ENCODE measurements around the gene INO80C.
A peak's percentile ranks its signal among the peaks of the same experiment; 100 is the strongest.

Gene INO80C, protein sequence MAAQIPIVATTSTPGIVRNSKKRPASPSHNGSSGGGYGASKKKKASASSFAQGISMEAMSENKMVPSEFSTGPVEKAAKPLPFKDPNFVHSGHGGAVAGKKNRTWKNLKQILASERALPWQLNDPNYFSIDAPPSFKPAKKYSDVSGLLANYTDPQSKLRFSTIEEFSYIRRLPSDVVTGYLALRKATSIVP

DNA sequence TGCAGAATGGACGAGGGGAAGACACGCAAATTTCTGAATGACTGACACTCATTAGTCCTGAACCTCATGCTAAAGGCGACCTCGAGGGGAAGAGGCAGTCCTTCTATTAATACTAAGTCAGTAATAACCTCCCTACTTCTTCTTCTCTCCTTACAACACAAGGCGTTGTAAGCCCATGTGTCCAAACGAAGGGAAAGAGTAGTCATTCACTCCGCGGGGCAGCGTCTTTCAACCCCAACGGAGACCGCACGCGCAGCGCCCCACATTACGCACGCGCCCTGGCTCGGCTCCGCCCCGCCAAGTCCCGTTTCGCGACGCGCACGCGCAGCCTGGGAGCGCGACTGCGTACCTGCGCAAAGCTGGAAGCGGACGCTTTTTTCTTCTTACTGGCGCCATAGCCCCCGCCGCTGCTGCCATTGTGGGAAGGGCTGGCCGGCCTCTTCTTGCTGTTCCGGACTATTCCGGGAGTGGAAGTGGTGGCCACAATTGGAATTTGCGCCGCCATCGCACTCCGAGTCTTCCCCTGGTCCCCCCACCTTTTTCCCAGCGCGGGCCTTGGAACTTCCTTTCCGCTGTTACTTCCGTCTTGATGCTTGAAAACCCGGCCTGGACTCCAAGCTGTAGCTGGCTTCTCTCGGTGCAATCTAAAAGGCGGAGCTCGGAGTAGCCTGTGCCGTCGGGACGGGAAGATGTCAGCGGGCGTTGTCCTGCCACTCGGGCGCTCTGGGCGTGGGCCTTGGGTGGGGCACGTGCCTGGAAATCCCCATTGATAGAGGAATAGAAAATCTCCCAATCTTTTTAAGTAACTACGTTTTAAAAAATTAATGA is at the start of gene INO80C:
Gene INO80C, minus strand, starts transcription at position 591 of the 828 bp plus-strand sequence. Its CDS starts 86 bp downstream, at position 505.
- DNase-seq: peak; percentile 85

DNA sequence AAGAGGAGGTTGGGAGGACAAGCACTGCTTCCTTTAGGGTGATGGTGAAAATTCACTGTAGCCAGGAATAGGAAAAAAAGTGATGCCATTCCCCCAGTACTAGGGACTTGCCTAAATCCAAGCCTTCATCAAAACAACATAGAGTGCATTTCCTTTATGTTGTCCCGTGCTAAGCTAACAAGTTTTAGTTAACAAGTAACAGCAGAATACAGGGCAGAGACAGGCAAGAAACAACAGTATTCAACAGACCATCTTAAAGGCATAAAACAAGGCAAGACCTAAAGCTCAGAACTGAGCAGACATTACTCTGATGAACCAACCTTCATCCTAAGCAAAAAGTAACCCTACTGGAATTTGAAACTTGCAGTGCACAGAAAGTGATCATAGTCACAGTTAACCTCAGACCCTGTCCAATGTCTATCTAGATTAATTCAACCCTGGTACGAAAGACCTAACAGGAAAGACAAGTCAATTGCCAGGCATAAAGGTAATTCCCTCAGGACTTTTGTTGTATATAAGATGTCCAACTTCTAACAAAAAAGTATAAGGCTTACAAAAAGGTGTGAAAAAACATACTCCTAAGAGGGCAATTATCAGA is 49.3 kb upstream of the INO80C start:
- no peak for DNase-seq

DNA sequence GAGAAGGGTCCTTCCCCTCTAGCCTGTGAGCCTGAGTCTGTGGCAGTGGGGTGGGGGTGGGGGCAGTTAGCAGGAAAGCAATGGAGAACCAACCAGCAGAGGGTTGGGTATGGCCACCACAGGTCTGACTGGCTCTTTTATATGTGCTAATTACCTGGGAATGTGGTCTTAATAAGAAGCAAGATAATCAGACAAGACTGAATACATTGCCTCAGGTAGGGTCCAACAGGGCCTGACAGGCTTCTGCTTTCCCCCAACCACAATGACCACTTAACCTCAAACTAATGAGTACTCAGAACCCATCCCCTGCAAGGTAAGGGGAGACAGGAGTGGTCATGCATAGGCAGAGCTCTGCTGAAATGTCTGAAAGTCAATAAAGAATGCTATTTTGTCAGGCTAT is 44.6 kb upstream of the INO80C start:
- DNase-seq: no peak

DNA sequence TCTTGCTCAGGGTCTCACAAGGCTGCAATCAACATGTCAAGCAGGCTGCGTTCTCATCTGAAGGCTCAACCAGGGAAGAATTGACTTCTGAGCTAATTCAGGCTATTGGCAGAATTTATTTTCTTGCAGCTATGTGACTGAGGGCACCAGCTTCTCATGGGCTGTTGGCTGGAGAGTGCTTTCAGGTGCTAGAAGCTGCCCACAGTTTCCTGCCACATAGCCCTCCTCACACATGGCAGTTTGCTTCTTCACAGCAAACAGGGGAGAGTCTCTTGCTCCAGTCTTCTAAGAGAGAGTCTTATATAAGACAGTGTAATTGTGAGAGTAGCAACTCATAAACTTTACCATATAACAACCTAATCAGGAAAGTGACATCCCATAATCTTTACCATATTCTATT is 37.5 kb upstream of the INO80C start:
- DNase-seq: no peak

DNA sequence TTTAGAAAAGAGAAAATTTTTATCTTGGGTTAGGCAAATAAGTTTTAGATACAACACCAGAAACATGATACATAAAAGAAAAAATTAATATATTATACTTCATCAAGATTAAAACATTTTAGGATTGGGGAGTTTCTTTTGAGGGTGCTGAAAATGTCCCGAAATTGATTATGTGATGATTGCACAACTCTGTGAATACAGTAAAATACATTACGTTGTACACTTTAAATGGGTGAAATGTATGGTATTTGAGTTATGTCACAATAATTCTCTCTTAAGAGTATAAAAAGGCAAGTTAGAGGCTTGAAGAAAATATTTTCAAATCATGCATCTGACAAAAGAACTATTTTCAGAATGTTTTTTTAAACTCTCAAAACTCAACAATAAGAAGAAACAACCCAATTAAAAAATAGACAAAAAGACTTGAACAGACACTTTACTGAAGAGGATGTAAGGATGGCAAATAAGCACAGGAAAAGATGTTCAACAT is 36.2 kb upstream of the INO80C start:
- DNase-seq: no peak

DNA sequence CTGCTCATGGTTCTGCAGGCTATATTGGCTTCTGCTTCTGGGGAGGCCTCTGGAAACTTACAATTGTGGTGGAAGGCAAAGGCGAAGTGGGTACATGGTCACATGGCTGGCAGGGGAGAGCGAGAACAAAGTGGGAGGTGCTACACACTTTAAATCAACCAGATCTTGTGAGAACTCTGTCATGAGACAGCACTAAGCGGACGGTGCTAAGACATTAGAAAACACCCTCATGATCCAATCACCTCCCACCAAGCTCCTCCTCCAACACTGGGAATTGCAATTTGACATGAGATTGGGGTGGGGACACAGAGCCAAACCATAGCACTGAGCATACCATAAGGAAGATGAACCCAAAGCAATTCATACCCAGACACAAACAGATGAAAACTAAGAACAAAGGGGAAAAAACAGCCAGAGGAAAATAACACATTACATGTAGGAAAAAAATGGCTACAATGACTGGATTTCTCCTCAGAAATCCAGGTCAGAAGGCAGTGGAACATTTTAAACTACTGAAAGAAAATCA is 31.1 kb upstream of the INO80C start:
- DNase-seq: no peak

DNA sequence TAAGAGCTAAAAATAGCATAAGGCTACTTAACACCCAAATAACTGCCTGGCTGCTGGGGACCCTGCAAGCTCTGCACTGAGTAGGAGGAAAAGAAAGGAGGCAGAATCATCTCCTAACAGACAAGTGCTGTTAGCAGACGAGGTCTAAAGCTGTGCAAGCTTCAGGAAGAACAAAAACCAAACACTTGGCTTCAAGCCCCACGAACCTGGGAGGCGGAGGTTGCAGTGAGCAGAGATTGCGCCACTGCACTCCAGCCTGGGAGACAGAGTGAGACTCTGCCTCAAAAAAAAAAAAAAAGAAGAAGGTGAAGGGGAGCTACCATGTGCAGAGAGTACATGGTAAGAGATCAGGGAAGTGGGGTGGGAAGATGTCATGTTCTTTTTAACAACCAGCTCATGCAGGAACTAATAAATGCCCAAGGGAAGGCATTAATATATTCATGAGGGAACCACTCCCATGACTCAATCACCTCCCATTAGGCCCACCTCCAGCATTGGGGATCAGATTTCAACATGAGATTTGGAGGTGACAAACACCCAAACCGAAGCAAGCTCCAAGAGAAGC is 28.8 kb upstream of the INO80C start:
- no peak for DNase-seq

DNA sequence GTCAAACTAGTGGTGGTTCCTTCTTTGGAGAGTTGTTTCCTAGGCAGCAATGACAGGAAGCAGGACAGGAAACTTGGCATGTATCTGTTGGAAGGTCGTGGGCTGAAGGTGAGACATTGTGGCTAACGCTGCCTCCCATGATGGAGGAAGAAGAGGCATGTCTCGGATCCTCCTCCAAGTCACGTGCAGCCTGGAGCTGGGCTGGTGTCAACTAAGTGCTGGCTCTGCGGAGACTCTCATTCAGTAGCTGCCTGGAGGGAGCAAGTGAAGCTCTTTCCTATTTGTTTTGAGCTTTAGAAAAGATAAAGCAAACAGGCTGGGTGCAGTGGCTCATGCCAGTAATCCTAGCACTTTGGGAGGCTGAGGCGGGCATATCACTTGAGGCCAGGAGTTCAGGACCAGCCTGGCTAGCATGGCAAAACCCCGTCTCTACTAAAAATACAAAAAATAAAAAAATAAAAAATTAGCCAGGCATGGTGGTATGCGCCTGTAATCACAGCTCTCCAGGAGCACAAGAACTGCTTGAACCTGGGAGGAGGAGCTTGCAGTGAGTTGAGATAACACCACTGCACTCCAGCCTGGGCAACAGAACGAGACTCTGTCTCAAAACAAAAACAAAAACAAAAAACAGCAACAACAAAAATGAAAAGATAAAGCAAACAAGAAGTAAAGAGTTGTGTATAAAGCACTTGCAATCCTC is 28.2 kb upstream of the INO80C start:
- no peak for DNase-seq

DNA sequence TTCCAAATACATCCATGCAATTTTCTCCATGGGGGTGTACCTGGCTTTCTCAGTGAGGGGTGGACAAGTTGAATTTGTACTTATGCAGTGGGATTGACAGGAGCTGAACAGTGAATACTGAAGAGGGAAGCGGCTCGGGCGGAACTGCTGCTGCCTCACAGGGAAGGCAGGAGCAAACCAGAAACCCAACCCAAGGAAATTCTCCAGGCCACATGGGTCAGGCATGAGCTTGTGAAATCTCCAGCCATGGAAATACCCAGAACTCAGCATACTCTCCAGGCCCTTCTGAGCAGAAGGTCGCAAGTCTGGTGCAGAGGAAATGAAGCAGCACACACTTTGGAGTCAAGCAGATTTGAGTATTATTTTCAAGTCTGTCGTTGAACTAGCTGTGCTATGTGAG is 26.5 kb upstream of the INO80C start:
- DNase-seq: no peak

DNA sequence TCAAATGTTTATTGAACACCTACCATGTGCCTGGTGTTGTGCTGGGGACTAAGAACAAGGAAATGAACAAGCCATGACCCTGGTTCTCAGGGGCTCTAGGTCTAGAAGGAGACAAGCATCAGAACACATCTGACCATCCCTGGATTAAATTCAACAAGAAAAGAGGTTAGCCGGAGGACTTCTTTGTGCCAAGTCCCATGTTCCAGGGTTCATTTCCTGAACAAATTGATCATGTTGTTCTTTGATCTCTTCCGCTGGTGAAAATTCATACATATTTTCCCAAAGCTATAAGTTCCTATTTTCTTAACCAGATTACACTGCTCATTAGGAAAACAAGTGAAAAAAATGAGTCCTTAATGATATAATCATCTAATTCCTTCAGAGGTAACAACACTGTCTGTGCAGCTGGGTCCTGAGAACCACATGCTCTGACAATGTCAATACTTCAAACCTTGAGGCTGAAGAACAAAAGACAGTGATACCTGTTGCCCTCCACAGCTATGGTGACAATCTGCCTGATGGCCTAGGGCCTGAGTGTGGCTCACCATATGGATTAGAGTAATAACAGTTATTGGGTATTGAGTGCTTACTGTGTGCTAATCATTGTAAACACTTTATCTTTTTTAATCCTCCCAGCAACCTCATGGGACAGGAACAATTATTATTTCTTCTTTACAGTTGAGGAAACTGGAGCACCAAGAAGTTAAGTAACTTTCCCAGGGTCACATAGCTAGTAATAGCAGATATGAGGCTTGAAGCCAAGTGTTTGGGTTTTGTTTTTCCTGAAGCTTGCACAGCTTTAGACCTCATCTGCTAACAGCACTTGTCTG is 24.6 kb upstream of the INO80C start:
- DNase-seq: no peak

DNA sequence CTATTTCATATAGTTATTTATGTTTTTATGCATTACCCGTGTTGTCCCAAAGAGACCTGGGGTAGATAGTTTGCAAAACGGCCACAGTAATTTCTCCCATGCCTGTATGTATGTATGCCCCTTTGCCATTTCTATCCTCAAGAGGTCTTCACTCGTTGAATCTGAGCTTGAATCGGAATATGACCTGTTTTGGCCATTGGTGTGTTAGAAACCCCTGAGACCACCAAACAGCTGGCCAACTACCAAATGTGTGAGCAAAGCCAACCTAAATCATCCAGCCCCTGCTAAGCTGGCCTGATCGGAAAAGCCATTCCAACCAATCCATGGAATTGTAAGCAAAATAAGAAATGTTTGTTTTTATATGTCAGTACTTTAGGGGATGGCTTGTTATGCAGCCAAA is 23.4 kb upstream of the INO80C start:
- DNase-seq: no peak

DNA sequence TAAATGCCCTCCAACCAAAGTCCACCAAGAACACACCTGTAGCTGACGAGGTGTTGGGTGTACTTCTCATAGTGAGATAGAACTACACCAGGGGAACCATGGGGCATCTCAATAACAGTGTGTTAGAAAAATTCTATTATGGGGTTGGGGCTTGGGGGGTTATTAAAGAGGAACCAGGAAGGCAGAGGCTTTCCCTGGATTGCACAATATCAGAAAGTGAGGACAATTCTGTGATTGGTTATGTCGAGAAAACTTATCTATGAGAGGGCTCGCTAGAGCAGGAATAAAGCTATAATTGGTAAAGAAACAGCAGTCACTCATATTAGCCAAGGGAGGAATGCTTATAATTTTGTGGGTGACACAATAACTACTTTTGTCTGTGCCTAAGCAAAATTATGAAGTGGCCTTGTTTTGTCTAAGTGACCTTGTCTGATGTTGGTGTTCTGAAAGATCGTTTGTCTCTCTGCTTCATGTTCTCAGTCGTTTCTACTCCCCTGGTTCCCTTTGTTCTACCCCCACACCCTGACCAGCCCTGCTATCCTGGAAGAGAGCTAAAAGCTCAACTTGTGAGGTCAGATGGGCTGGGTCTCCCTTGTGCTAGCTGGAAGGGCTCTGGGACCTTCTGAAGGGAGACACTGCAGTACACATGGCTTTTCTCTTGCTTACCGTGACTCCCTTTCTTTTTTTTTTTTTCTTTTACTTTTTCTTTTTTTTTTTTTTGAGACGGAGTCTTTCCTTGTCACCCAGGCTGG is 21.6 kb upstream of the INO80C start:
- DNase-seq: no peak

DNA sequence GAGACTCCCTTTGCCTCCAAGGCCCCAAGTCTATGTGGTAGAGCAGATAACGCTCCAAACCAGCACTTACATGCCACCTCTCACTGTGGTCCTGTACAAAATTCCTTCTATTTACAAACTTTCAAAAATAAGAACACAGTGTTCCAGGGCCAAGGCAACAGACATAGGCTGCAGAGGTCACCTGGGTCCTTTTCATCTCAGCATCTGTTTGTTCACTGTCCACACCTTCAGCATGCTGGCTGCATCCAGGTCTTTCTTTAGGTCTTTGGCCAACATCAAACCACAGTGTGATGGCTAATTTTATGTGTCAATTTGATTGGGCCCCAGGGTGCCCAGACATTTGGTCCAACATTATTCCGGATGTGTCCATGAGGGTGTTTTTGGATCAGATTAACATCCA is 20.0 kb upstream of the INO80C start:
- DNase-seq: no peak

DNA sequence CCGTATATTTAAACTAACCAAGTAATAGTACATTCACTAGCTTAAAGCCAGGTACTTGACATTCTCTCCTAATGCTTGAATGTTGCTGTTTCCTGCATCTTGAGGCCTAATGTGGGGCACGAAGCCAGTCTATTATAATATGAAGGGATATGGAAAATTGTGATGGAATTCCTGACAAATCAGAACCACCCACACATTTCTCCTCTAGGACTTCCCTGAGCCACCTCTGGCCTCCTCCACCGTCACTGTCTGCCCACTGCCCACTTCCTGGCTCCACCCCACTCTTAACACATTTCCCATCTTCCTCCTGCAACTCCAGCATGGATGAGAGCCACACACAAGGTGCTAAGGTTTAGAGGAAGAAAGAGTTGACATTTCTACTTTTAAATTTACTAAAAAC is 19.0 kb upstream of the INO80C start:
- DNase-seq: no peak

DNA sequence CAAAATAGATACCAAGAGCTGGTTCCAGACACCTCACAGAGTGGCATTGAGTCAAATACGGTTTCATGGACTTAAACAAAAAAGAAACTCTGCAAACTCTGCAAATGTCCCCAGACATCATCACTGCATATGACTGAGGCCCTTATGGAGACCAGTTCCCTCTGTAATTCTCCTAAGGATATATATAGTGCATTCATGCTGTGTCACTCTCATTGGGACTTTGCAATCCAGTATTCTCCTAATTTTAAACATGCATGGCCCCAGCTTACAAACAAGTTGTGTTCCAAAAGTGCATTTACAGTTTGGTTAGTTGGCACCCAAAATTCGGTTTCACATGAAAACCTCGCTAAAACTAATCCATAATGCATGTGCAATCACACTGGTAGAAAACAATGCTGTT is 18.6 kb upstream of the INO80C start:
- DNase-seq: no peak

DNA sequence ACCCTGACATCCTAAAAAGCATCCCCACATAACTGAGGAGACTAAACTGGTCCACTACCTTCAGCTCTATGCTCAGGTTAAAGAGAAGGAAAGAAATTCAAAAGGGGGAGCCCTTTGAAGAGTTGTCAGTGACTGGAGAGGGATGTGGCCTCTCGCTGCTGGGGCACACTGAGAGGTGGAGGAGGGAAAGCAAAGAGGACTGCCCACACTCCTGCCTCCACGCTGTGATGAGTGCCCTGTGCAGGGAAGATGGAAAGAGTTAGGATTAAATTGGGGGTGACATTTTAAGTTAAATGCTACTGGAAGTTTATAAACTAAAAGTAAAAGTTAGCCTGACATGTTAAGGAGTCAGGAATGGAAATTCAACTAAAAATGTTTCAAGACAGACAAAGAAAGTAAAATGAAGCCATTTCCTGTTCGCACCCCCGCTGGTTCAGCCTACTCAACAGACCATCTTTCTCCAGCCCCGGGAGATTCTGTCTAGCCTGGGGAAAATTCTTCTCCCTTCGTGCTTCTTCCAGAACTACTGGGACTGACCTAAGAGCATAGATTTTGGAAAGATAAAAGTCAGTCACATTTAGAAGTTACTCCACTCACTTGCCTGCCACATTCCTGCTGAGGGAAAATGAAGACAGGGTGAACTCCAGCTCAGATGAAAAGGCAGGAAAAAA is 17.8 kb upstream of the INO80C start:
- no peak for DNase-seq

DNA sequence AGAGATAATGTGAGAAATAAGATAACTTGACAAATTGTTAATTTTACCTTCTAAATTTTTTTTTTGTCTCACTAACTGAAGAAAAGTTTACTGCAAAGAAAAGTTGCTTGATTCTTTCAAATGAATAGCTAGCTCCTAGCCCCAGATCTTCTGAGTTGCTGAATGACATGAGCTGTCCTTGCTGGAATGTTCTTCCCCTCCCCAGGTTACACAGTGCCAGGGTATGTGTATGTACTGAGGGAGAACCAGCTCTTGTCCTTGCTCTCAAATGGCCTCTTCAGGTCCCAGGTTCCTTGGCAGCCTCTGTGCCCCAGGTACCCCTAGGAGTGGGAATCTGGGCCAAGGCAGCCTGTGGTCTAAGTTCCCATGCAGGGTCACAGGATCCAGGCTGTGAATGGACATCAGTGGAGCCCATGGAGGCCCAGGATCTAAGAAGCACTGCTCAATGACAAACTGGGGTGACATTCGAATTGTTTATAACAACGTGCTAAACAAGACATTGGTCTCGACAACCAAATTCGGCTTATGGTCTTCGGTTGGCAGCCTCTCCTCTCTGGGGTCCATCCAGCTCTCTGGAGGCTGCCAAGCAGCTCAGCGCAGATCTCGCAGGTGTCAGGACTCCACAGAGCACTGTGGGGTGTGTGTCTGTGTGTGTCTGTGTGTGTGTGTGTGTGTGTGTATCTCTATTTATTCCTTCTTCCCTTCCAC is 17.1 kb upstream of the INO80C start:
- DNase-seq: no peak

DNA sequence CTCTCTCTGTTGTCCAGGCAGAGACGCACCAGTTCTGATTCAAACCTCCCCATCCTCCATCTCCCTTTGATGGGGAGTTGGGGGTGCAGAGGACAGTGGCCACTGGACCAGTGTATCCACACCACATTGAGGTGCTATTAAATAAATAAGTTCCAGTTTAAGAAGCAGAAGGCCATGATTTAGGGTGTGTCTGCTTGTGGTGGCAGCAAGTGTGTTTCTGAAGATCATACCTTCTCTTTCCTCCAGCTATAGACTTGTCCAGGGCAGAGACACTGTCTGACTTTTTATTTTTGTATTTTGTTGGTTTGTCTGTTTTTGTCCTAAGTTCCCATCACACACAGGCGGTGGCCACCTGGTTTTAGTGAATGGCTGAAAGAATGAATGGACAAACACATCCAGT is 16.5 kb upstream of the INO80C start:
- DNase-seq: no peak

DNA sequence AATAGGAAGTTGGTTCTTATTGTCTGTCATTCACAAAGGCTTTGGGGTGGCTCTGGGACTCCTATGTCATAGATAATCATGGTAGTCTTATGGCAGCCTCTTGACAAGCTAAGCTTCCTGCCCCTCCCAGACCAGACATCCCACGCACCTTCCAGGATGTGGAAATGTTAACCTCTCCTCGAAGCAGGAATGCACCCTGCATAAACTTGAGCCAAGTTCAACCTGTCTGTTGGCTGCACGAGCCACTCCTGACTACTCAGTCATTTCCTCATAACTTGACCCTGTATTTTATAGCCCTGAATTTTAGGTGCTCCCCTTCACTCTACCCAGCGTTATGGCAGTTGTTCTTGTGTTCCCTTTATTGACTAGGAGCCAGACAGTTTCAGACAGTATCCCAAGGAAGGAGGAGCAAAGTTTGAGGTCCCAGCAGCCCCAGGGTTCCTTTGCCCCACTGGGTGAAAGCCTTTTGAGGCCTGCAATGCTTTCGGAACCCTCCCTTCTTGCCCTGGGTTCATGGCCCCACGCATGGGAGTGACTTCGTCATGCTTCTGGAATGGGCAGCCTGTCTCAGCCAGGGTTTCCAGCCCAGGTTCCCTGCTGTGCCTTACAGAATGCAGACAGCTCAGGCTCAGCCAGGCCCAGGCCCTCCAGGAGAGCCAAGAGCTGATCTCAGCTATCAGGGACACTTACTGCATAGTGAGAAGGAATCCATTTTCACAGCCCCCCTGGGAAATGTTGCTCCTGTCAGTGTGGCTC is 15.6 kb upstream of the INO80C start:
- no peak for DNase-seq
